Neural progenitor cell (in vitro differentiated cells): Measurements from ENCODE around the gene GRIFIN.

ENCODE experiments used
- CTCF ChIP-seq: fragments of 200-600 bp; sonication (generic); IDR thresholded peaks from 2 replicates; pipeline ENCODE4 v1.5.1; 2017; ENCODE audit warnings: antibody characterized with exemption, mild to moderate bottlenecking
- EZH2phosphoT487 ChIP-seq: fragments of 200-600 bp; sonication (generic); IDR thresholded peaks from 2 replicates; pipeline ENCODE4 v1.6.1; 2017; ENCODE audit warnings: antibody characterized with exemption

- no peak for TF ChIP-seq EZH2phosphoT487
- no peak for TF ChIP-seq CTCF
Measured at GRCh38 chr7:2518737-2519118, 42.5 kb upstream of the GRIFIN start.
